ENCODE measurements around the gene CEL. TPM values are rescaled to one million over a fixed set of nuclear protein-coding genes. Genes with fewer than 3 reads are reported as not detected.

The CEL gene
- total RNA-seq, 4 donors from 2014 or later = 0.26 to 1.4 (median 0.62) TPM; not detected in 1

- Histone ChIP-seq H3K27ac (no peak overlapping the region), H3K36me3 (no peaks in the 10 kb centered on the region), H3K4me1 (no peaks in the 10 kb centered on the region), H3K9me3 (no peaks in the 10 kb centered on the region), H3K27me3 (no peaks in the 10 kb centered on the region), H3K4me3 (no peak overlapping the region)
- intact Hi-C loops (cut with DNase I; ENCODE audit: low total_unique reads) = no loop called here
- DNase-seq = no peak
- TF ChIP-seq CTCF (IDR thresholded peaks at IDR 0.05) = no peak
- no peak for TF ChIP-seq POLR2A (IDR thresholded peaks at IDR 0.05)
Measured at GRCh38 chr9:133063159-133063499, 1.3 kb downstream of the CEL start.

GRCh38 chr9:133063500-133064231, 1.9 kb downstream of the CEL start:
- Histone ChIP-seq H3K9me3 (no peaks in the 10 kb centered on the region), H3K27ac (no peak overlapping the region), H3K4me1 (no peaks in the 10 kb centered on the region), H3K4me3 (no peak overlapping the region), H3K36me3 (no peaks in the 10 kb centered on the region), H3K27me3 (no peaks in the 10 kb centered on the region)
- DNase-seq = no peak
- intact Hi-C loops (cut with DNase I; ENCODE audit: low total_unique reads) = no loop called here
- TF ChIP-seq CTCF (IDR thresholded peaks at IDR 0.05) (no peak), POLR2A (IDR thresholded peaks at IDR 0.05) (no peak)

- Histone ChIP-seq H3K27ac (no peak overlapping the region), H3K36me3 (no peaks in the 10 kb centered on the region), H3K9me3 (no peaks in the 10 kb centered on the region), H3K4me1 (no peaks in the 10 kb centered on the region), H3K27me3 (no peaks in the 10 kb centered on the region), H3K4me3 (no peak overlapping the region)
- no peak for DNase-seq
- TF ChIP-seq POLR2A (IDR thresholded peaks at IDR 0.05) (no peak), CTCF (IDR thresholded peaks at IDR 0.05) (no peak)
- intact Hi-C loops (cut with DNase I; ENCODE audit: low total_unique reads) = no loop called here
Measured at GRCh38 chr9:133064241-133065069, 2.7 kb downstream of the CEL start.

GRCh38 chr9:133065070-133065388, 3.2 kb downstream of the CEL start:
- Histone ChIP-seq H3K4me1 (no peaks in the 10 kb centered on the region), H3K36me3 (no peaks in the 10 kb centered on the region), H3K9me3 (no peaks in the 10 kb centered on the region), H3K4me3 (no peak overlapping the region), H3K27me3 (no peaks in the 10 kb centered on the region), H3K27ac (no peak overlapping the region)
- no peak for DNase-seq
- intact Hi-C loops (cut with DNase I; ENCODE audit: low total_unique reads) = no loop called here
- TF ChIP-seq CTCF (IDR thresholded peaks at IDR 0.05) = no peak
- no peak for TF ChIP-seq POLR2A (IDR thresholded peaks at IDR 0.05)
